ENCODE results near the gene MTCL1.

MTCL1 gene

DNA sequence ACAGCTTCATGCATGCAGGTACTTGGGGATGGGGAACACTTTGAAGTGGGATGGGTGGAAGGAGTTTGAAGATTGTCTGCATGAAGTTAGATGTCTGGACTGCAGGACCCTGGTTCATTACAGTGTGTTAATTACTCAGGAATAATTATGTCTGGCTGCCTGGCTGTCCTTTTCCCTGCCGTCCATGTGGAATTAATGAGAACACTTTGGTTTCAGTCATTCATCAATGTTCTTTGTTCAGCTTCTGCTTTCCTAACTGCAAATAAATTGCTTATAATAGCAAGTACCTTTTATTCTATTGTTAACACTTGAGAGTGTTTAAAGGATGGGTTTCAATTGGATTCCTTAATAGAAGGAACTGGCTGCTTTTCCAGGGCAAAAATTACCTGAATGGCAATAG is 35.8 kb downstream of the MTCL1 start:
- no peak for DNase-seq (ENCODE audit: low read depth)
- TF ChIP-seq, protein P1, sequence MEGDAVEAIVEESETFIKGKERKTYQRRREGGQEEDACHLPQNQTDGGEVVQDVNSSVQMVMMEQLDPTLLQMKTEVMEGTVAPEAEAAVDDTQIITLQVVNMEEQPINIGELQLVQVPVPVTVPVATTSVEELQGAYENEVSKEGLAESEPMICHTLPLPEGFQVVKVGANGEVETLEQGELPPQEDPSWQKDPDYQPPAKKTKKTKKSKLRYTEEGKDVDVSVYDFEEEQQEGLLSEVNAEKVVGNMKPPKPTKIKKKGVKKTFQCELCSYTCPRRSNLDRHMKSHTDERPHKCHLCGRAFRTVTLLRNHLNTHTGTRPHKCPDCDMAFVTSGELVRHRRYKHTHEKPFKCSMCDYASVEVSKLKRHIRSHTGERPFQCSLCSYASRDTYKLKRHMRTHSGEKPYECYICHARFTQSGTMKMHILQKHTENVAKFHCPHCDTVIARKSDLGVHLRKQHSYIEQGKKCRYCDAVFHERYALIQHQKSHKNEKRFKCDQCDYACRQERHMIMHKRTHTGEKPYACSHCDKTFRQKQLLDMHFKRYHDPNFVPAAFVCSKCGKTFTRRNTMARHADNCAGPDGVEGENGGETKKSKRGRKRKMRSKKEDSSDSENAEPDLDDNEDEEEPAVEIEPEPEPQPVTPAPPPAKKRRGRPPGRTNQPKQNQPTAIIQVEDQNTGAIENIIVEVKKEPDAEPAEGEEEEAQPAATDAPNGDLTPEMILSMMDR (IDR thresholded peaks at IDR 0.05; ENCODE audit: low read depth, low read length, missing control alignments): no peak
- H3K4me3 ChIP-seq (ENCODE audit: low read depth, low read length): no peak overlapping the region

DNA sequence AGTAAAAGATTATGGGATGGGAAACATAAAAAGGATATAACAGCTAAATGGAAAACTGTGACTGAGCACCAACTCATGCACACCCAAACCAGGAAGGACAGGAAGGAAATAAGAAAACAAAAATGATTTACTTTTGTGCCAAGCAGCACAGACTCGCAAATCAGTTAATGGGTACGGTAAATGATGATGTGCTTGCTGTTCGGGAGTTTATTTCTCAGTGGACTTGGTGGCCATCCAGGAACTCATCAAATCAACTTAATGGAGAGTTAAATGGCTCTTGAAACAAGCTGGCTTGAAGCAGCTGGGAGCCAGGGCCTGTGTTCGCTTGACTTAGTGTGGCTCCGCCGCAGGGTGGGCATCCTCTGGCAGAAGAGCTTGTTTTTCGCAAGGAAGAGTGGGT is 36.2 kb downstream of the MTCL1 start:
- no peak overlapping the region for H3K4me3 ChIP-seq (ENCODE audit: low read depth, low read length)
- TF ChIP-seq, protein P1 (IDR thresholded peaks at IDR 0.05; ENCODE audit: low read depth, low read length, missing control alignments): no peak
- no peak for DNase-seq (ENCODE audit: low read depth)

DNA sequence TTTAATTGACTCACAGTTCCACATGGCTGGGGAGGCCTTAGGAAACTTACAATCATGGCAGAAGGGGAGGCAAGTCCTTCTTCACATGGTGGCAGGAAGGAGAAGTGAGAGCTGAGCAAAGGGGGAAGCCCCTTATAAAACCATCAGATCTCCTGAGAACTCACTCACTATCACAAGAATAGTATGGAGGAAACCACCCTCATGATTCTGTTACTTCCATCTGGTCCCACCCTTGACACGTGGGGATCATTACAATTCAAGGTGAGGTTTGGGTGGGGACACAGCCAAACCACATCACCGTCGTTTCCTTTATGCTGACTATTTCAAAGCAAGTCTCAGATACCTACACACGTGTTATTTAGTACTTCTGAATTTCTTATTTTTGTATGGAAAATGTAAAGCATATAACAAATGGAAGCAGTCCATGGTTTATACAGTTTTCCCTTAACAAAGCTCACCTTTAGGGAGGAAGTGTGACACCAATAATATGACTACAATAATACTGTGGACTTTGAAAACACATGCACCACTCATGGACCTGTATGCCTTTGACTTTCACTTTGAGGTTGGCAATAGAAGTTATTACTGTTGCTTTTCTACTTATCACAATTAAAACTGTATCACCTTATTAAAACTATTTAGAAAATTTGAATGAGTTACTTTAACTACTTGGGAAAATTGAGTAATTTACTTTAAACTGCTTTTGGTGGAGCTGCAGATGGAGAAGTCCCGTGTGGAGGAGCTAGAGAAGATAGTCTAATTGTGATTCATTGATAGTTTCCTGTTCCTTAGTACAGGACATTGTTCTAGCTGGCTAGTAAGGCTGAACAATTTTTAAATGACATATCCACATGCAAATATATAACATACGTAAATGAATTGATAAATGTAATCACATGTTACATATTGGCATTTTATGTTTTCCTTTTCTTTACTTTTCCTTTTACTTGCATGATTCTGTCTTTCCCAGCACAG is 37.3 kb downstream of the MTCL1 start:
- H3K4me3 ChIP-seq (ENCODE audit: low read depth, low read length): no peak overlapping the region
- TF ChIP-seq, protein P1 (IDR thresholded peaks at IDR 0.05; ENCODE audit: low read depth, low read length, missing control alignments): no peak
- no peak for DNase-seq (ENCODE audit: low read depth)

DNA sequence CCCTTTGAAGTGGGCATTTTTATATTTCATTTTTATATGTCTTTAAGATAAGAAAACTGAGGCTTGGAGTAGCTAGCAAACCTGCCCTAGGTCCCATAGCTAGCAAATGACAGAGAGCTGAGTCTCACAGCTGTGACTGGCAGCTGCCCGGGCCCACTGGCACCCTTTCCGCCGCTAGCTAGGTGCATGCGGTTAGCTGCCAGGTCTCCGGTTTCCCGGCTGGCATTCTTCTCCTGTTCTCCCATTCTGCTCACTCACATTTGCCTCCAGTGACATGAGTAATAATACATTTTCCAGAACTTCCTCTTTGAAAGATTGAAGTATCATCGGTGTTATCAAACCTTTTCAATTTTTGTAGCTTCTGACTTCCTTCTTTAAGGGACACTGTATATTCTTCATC is 38.7 kb downstream of the MTCL1 start:
- TF ChIP-seq, protein P1 (IDR thresholded peaks at IDR 0.05; ENCODE audit: low read depth, low read length, missing control alignments): no peak
- DNase-seq (ENCODE audit: low read depth): no peak

DNA sequence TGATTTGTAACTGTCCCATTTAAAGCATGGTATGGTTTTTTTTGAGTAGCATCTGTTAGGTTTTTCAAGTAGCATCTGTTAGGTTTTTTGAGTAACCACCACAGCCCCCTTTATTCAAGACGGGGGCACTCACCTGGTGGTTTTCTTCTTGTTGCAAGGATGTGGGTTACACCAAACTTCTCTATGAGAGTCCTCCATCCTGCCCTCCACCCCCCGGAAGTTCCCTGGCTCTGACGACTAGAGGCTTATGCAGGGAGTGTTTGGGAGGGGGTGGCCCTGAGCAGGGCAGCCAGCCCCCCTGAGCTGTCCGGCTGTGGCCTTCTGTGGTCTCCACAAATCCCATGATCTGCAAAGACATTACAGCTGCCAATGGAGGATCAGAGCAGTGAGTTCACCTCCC is 39.3 kb downstream of the MTCL1 start:
- TF ChIP-seq, protein P1 (IDR thresholded peaks at IDR 0.05; ENCODE audit: low read depth, low read length, missing control alignments): no peak
- no peak overlapping the region for H3K4me3 ChIP-seq (ENCODE audit: low read depth, low read length)
- DNase-seq (ENCODE audit: low read depth): no peak

More for the DNA sequence above, 38.7 kb downstream of the MTCL1 start:
- H3K4me3 ChIP-seq (ENCODE audit: low read depth, low read length): no peak overlapping the region

DNA sequence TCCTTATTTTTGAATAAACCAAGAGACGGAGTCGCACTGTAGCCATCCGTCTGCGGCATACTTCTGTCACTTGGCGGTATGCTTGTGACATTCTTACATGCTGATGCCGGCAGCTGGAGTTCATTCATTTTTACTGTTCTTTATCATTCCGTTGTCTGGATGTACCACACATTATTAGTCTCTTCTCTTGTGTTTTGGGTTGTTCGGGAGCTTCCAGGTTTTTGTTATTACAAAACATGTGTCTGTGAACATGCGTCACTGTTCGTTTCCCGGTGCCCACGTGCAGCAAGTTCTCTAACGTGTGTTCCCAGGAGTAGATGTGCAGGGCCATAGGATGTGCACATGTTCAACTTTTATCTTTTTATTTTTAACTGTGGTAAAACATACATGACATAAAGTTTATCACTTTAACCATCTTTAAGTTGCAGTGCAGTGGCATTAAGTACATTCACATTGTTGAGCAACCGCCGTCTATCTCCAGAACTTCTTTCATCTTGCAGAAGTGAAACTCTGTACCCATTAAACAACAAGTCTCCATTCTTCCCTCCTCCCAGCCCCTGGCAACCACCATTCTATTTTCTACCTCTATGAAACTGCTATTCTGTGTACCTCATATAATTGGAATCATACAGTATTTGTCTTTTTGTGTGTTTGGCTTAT is 40.1 kb downstream of the MTCL1 start:
- DNase-seq (ENCODE audit: low read depth): no peak
- no peak overlapping the region for H3K4me3 ChIP-seq (ENCODE audit: low read depth, low read length)
- TF ChIP-seq, protein P1 (IDR thresholded peaks at IDR 0.05; ENCODE audit: low read depth, low read length, missing control alignments): no peak
